Nucleus accumbens (tissue), 56 donors: ENCODE data around the gene STOML1.

Experiments used
- DNase-seq, 56 donors: peaks; one replicate each; lab custom pipeline; 2025; lab: John Stamatoyannopoulos, UW

The STOML1 gene, protein sequence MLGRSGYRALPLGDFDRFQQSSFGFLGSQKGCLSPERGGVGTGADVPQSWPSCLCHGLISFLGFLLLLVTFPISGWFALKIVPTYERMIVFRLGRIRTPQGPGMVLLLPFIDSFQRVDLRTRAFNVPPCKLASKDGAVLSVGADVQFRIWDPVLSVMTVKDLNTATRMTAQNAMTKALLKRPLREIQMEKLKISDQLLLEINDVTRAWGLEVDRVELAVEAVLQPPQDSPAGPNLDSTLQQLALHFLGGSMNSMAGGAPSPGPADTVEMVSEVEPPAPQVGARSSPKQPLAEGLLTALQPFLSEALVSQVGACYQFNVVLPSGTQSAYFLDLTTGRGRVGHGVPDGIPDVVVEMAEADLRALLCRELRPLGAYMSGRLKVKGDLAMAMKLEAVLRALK

DNA sequence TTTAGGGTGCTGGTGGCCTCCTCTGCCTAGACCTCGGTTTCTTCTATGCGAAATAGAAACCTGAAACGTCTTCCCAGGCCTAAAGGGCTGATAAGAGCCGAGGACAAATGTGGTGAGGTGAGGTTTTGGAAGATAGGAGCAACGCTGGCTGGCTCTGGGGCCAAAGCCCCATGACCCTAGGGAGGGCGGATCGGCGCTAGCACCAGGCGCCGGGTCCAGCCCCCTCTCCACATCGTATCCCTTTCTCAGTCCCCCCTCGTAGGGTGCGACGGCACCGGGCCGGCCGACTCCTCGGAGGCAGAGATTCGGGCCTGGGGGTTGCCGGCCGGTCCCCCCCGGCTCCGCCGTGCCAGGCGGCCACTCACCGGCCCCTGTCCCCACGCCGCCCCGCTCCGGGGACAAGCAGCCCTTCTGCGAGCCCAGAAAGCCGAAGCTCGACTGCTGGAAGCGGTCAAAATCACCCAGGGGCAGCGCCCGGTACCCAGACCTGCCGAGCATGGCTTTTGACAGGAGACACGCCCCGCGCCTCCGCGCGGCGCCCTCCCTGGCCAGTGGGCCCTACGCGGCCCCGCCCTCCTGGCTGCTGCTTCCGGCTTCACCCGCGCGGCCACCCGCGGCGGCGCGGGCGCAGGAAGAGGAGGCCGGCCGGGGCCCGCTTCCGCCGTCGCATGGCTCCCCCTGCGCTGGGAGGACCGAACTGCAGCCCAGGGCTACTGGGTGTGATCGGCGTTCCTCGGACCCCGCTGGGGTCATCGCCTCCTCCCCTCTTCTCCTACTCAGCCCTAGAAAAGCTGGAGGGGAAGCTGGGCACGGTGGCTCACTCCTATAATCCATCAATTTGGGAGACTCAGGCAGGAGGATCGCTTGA lies at the start of gene STOML1:
Gene STOML1 (minus strand): TSS at position 570 of the 868 bp plus-strand sequence. CDS start 72 bp downstream, at position 498.
- DNase-seq, result peak in 55 of 56 donors; percentile 45 to 92 (median 81)

DNA sequence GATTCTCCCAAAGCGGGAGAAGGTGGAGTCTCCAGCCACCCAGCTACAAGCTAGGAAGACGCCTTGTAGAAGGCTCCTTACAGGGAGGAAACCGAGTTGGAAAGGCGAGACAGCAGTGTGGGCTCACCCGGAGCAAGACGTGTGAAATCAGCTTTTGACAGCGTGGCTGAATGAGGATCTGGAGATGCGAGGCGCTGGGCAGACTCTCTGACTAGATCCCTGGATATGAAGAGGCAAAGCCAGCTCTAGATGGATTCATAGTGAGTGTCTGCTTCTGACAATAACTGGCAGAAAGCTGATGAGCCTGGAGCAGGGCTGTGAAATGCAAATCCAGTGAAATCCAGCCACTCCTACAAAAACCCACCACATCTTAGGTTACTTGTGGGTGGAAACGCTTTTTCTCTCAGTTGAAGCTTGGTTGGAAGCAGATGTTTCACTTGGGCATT lies 49.2 kb upstream of the STOML1 start:
- no peak for DNase-seq

DNA sequence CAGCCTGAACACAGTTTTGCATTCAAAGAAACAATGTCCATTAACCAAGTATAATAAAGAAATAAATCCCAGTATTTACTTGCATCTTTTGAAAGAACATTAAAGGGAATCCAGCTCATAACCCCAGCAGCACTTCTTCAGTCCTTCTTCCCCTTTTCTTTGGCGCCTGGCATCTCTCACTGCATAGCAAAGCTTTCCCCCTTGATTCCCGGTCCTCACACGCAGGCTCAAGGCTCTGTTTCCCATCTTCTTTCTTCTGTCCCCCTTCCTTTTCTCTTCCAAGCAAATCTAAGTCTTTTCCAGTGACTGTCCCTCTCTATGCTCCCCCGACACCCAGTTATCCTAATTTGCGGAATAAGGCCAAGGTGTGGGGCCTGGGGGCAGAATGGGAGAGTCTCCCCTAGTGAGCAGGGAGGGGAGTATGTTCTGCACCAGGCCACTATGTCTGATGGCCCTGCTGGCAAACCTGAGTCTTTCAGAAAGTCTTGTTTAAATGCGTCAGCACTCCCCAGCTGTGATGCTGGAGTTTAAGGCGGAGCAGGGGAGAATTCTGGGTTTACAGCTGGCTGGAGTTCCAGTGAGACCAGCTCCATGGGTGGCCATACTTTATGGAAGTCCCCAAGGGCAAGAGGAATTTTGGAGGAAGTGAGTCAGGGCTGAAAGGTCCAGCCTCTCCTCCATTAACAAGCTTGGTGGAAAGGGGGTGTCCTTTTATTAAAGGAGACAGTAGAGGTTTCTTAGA lies 48.2 kb upstream of the STOML1 start:
- DNase-seq, result no peak

DNA sequence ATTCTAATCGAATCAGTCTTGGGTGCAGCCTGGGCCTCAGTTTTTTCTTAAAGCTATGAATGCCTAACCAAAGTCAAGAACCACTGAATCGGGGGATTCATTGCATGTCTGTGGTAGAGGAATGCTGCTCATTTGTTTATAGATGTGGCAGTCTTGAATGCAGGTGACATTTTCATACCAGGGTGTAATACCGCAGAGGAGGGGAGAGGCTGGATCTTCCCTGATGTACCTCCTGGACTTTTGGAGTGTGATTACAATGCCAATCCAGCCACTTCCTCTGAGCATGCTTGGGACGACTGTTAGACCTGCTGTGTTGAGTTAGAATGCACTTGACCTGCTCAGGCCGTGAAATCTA lies 47.5 kb upstream of the STOML1 start:
- no peak for DNase-seq

DNA sequence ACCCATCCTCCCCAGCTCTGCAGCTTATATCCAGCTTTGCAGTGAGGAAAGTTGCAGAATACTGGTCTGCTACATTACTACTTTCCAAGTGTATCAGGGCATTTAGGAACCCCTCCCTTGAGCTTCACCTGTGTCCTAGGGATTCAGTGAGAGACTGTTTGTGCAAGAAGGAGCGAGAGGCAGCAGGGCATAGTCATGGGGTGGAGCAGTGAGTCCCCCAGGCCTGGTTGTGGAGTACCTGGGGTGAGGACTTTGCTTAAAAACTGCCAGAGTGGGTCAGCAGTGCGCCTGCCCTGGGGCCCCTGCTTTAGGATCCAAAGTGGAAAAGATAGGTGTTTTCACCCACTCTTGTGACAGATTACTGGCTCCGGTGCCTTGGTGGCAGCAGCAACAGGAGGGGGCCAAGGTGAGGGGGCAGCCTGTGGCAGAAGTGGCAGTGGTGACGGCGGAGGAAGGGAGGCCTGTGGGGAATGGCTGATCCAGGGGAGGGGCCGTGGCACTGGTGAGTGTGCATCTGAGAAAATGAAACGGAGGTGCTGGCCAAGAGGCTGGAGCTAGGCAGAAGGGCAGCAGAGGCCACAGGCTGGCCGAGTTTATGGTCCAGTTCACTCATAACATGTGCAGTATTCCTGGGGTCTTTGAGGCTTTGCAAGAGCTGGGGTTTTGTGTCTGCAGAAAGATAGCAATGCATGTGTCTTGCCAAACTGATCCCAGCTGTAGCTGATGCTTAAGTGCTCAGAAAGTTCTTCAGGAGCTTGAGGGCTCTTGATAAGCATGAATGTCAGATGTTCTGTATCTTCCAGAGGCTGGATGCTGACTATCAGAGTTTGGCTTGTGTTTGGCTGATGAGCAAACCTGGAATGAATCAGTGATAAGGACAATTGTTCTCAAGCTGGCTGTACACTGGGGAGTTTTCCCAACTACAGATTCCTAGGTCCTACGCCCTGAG lies 46.9 kb upstream of the STOML1 start:
- no peak for DNase-seq

DNA sequence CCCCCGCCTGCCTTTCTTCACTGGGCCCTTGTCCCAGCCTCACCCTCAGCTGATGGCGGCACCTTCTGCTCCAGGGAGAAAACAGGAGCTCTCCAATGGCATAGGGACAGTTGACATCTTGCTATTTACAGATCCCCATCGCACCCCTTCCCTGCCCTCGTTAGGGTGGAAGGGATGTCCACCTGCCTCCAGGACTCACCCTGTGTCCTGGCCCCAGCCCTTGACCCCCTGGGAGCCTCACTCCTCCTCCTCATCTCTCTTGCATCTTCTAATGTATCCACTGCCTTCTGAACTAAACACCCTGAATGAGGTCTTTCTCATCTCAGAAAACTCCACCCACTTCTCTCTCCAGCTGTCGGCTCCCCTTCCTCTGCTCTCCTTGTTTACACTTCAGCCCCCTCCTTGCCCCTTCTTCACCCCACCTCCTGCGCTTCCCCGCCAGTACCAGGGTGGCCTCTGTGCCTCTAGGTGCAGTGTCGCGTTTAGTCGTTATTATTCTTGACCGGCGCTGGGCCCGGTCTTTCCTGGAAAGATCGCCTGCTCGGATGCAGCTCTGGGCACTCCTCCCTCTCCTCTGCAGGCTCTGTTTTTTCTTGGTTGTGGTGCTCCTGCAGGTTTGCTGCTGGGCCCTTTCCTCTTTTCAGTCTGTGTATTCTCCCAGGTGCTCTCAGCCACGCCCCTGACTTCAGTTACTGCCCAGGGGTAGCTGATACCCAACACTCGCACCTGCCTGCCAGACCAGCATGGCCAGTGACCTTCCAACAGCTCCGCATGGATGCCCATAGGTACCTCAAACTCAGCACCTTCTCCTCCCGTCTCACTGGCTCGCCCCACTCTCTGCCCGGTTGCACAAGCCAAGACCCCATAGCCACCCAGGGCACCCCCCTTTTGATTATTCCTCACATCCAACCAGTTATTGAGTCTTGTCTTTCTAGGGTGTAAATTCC lies 45.3 kb upstream of the STOML1 start:
- no peak for DNase-seq

DNA sequence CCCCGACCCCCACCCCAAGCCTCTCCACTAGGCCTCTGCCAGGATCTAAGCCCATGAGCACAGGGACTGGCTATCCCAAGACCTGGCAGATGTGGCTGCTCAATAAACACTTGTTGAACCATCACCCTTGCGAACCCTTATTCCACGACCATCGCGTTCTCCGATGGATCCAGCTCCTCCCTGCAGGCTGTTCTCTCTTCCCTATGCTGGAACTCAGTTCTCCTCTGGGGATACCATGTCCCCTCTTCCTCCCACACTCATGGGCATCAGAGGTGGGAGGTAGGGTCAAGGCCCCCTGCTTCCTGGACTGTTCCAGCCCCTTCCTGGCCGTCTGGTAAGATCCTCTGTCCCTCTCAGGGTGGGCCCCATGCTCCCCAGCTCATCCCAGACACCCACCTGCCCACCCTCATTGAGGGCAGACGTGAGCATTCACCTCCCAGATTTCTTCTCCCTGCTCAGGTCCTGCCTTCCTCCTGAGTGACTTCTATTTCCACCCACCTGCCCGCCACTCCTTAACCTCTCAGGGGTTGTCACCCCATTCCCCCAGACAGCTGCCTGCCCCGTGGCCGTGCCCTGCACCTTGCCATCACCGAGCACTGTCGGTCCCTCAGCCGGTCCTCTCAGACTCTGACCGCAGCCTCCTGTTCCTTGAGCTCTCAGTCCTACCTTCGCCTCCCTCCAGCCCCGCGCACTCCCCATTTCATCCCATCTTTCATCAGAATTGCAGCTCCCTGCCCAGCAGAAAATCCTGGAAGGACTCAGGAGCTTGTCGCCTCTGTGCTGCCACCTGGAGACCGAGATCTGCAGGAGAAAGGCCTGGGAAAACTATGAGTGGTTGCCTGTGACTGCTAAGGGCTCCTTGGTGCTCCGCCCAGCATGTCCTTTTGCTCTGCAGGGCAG lies 44.4 kb upstream of the STOML1 start:
- peak in 29 of 56 donors; percentile 1 to 59 (median 24) for DNase-seq

DNA sequence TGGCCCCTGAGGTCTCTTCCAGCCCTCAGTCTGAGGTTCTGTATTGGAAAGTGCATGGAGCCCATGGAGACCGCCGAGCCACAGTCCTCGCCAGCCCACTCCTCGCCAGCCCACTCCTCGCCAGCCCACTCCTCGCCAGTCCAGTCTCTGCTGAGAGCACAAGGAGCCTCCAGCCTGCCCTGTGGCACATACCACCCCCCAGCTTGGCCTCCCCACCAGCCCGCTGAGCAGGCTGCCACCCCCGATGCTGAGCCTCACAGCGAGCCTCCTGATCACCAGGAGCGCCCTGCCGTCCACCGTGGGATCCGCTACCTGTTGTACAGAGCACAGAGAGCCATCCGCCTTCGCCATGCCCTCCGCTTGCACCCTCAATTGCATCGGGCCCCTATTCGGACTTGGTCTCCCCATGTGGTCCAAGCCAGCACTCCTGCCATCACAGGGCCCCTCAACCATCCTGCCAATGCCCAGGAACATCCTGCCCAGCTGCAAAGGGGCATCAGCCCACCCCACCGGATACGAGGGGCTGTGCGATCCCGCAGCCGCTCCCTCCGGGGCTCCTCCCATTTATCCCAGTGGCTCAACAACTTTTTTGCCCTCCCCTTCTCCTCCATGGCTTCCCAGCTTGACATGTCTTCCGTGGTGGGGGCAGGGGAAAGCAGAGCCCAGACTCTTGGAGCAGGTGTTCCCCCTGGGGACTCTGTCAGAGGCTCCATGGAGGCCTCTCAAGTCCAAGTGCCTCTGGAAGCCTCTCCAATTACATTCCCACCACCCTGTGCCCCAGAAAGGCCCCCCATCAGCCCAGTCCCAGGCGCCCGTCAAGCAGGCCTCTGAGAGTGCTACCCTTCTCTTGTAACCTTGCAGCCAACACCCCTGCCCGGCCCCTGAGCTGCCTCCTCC lies 43.3 kb upstream of the STOML1 start:
- DNase-seq, result no peak

DNA sequence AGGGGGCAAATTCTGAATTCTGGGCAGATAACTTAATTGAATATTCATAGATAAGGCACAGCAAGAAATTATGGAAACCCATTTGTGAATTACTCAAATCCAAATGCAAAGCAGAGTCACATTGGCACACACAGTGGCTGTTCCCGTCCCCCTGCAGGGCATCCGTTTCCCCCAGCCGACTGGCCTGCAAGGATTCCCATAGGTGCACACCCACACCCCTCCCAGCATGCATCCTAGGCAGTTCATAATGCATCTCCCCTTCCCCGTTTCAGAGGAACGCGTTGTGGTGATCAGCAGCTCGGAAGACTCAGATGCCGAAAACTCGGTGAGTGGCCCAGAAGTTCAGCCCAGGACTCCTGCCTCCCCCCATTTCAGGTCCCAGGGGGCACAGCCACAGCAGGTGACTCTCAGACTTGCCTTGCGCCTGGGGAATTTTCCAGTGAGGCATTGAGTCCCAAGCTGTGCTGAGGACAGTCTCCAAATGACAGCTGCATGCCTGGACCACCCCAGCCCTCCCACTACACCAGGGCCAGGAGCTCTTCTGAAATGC lies 42.2 kb upstream of the STOML1 start:
- no peak for DNase-seq

DNA sequence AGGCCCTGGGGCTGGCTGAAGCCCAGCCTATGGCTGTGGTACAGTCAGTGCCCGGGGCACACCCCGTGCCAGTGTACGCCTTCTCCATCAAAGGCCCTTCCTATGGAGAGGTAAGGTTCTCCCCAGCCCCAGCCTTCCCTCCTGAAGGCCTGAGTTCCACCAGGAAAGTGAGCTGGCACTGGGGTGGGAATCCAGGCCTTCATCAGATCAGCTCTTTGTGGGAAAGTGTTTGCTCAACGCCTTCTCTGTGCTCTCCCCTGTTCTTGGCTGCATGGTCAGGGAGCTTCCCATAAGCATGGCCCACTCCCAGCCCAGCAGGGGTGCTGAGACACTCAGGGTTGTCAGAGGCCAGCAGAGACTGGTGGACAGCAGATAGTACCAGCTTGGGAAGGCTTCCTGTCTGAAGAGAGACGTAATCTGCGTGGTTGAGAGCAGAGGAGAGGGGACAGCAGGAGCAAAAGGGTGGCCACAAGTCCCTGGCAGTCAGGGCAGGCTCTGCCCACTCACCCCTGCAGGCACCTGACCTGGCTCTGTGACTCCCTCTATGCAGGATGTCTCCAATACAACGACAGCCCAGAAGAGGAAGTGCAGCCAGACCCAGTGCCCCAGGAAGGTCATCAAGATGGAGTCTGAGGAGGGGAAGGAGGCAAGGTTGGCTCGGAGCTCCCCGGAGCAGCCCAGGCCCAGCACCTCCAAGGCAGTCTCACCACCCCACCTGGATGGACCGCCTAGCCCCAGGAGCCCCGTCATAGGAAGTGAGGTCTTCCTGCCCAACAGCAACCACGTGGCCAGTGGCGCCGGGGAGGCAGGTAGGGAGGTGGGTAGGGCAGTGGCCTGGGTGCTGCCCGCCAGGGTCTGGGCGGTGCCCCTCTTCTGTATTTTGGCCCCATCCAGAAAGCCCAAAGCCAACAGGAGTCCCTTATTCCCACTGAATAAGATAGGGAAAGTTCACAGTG lies 40.8 kb upstream of the STOML1 start:
- no peak for DNase-seq

DNA sequence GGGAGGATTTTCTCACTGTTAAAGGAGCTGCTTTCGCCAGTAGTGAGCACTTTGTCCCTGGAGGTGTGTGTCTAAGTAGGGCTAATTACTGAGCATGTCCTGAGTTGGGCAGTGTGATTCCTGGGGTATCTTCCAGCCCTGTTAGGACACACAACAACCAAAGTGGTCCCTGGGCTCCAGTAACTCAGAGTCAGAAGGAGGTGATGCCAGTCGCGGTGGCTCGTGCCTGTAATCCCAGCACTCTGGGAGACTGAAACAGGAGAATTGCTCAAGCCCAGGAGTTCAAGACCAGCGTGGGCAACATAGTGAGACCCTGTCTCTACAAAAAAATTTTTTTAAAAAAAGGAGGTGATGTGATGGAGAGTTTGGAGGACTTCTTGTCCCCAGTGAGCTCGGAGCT lies 40.0 kb upstream of the STOML1 start:
- no peak for DNase-seq

DNA sequence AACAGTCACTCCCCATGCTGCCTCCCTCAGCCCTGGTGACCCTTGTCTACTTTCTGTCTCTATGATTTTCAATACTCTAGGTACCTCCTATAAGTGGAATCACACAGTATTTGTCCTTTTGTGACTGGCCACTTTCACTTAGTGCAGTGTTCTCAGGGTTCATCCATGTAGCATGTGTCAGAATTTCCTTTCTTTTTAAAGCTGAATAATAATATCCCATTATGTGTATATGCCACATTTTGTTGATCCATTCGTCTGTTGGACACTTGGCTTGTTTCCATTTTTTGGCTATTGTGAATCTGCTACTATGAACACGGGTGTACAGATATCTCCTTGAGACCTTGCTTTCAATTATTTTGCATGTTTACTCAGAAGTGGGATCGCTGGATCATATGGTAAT lies 36.6 kb upstream of the STOML1 start:
- DNase-seq, result no peak

DNA sequence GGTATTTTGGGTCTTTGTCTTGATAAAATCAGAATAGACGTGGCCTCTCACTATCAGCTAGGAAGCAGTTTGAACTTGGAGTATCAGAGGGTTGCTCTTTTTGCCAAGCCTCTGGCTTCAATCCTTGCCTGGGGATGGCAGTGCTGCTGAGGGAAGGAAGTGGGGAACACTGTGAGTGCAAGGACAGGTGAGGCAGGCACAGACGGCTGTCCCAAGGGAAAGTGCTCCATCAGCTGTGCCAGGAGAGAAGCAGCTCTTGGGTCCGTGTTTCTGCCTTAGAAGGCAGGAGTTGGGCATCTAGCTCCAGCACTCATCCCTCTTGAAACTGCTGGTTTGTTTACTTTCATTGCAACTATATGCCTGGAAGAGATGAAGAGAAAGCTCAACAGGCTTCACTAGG lies 35.6 kb upstream of the STOML1 start:
- no peak for DNase-seq

DNA sequence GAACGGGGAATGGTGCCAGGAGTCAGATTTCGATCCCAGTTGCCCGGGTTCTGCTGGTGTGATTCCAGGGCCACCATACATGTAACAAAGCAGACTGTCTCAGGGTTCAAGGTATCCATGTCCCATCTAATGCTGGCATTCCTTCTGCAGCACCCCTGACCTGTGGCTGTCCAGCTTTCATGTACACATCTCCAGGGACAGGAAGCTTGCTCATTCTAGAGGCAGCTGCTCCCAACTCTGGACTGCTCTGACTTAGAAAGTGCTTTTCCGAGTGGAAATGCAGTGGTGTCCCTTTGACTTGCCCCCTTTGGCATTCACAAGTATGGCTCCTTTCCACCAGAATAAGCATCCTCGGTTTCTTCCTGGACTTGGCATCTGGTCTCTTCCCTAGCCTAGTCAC lies 33.3 kb upstream of the STOML1 start:
- no peak for DNase-seq

DNA sequence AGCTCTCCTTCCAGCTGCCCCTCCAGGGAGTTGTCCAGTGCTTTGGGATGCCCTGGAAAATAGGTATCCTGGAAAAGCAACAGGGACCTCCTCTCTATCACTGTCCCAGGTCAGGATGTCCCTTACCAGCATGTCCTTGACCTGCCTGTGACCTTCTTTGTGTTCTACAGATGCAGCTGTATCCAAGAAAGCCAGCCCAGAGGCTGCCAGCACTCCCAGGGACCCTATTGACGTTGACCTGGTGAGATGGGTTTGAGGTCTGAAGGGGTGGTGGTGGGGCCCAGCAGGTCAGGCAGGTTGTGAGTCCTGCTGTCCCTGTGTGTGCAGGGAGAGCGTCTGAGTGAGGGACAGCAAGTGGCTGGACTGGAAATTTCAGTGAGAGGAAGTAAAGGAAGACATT lies 32.6 kb upstream of the STOML1 start:
- no peak for DNase-seq
